Measurements from ENCODE around the gene COL8A1. TPM values are rescaled to one million over a fixed set of nuclear protein-coding genes. Genes with fewer than 3 reads are reported as not detected.

Gene COL8A1
- total RNA-seq, 1 donor from 2014 or later, result 0.09 TPM

DNA sequence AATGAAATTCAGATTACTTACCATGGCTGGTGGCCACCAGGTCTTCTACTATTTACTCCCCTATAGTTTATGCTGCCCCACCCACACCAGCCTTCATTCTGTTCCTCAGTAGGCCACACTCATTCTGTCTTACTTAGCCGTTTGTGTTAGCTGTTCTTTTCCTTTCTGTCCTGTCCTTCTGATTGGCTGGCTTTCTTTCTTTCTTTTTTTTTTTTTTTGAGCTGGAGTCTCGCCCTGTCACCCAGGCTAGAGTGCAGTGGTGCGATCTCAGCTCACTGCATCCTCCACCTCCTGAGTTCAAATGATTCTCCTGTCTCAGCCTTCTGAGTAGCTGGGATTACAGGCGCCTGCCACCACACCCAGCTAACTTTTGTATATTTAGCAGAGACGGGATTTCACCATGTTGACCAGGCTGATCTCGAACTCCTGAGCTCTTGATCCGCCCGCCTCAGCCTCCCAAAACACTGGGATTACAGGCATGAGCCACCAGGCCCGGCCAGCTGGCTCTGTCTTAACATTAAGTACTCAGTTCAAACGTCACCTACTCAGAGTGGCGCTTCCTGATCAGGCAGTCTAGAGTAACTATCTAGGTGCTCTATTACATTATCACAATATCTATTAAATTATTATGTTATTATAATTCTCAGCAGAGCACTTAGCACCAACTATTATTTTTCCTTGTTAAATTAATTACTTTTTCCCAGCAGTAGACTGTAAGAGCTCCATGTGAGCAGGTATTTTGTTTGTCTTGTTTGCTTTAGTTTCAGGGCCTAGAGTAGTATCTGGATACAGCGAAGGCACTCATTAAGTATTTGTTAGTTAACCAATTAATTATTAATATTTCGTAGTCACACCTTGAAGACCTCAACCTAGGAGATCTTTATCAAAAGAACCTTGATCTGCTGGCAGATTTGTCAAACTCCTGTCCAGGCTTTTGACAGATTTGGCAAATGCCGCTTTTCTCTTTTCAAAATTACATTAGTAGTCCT lies 185.6 kb downstream of the COL8A1 start:
- no peak for ATAC-seq (ENCODE audit: low read depth)
- CTCF ChIA-PET, result interaction anchor here (1.0 to 1.7 kb wide), 3 partner anchors 8 to 430 kb away, joined by 3 to 13 read pairs (median 4); no protein-coding TSS in a partner anchor
- intact Hi-C loops (cut with micrococcal nuclease), result no loop called here
- no peaks in the 10 kb centered on the region for H3K9me3 Mint-ChIP-seq
- no peak overlapping the region for H3K4me3 Mint-ChIP-seq
- peaks cover 15% of the 10 kb centered on the region for H3K4me1 Mint-ChIP-seq
- H3K36me3 Mint-ChIP-seq (ENCODE audit: low read depth), result peaks cover 4% of the 10 kb centered on the region
- H3K27me3 Mint-ChIP-seq, result no peaks in the 10 kb centered on the region
- TF ChIP-seq, protein P1, sequence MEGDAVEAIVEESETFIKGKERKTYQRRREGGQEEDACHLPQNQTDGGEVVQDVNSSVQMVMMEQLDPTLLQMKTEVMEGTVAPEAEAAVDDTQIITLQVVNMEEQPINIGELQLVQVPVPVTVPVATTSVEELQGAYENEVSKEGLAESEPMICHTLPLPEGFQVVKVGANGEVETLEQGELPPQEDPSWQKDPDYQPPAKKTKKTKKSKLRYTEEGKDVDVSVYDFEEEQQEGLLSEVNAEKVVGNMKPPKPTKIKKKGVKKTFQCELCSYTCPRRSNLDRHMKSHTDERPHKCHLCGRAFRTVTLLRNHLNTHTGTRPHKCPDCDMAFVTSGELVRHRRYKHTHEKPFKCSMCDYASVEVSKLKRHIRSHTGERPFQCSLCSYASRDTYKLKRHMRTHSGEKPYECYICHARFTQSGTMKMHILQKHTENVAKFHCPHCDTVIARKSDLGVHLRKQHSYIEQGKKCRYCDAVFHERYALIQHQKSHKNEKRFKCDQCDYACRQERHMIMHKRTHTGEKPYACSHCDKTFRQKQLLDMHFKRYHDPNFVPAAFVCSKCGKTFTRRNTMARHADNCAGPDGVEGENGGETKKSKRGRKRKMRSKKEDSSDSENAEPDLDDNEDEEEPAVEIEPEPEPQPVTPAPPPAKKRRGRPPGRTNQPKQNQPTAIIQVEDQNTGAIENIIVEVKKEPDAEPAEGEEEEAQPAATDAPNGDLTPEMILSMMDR (IDR thresholded peaks at IDR 0.05), result no peak
- POLR2A ChIA-PET, result interaction anchor here (0.6 kb wide), 1 partner anchor 579 kb away, joined by 4 read pairs; no protein-coding TSS in a partner anchor
- H3K27ac Mint-ChIP-seq, result no peak overlapping the region
- no peak for DNase-seq

DNA sequence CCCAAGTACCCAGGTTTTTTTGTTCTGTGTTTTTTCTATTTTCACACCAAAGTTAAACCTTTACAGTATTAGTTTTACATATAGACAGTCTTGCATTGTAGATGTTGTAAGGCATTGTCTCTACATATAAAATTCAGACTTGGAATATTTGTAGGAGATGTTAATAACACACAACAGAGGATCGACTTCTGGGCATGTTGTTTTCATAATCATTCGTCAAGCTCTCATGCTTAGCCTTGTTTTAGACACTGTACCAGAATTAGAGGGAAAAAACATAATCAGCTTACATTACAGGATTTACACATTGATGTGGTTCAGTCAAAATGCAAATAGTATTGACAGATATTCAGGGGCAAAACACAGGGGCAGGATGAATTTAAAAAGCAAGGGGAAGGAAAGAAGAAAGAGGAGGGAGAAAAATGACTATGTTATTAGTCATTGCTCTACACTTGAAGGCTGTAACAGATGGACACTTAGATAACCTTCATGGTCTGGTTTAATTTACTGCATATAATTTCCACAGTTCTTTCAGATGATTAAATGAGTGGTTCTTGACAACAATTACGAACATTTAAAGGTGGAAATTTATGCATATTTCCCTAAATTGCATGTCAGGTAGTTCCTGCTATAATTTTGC lies 186.7 kb downstream of the COL8A1 start:
- TF ChIP-seq, protein P1 (IDR thresholded peaks at IDR 0.05), result no peak
- intact Hi-C loops (cut with micrococcal nuclease), result no loop called here
- no peak for ATAC-seq (ENCODE audit: low read depth)
- Mint-ChIP-seq H3K27me3 (no peaks in the 10 kb centered on the region), H3K36me3 (ENCODE audit: low read depth) (peaks cover 4% of the 10 kb centered on the region), H3K4me3 (no peak overlapping the region), H3K4me1 (peaks cover 7% of the 10 kb centered on the region), H3K27ac (no peak overlapping the region), H3K9me3 (no peaks in the 10 kb centered on the region)
- POLR2A ChIA-PET, result no interaction called here
- no peak for DNase-seq
- CTCF ChIA-PET, result no interaction called here

DNA sequence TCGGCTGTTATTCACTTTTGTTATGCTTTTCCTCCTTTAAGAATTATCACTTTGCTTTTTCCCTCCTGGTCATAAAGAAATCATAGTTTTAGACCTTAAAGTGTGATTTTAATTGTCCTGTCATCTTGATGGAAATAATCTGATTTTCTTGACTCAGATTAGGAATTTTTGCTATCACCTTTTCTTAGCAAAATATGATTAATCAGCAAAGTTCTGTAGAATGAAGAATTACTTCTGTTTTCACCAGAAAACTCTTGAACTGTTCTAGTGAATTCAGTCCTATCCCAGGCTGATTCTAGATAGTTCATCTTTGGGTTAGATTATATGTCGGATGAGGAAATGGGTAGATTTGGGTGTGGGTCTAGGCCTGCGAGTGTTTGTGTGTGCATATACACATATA lies 191.4 kb downstream of the COL8A1 start:
- H3K27me3 Mint-ChIP-seq, result no peaks in the 10 kb centered on the region
- intact Hi-C loops (cut with micrococcal nuclease), result loop anchor here (5.0 kb wide), 1 partner anchor 1552 kb away; no protein-coding TSS in a partner anchor
- ChIA-PET CTCF (interaction anchor here (1.7 to 6.4 kb wide), 3 partner anchors 14 to 427 kb away, joined by 4 to 76 read pairs (median 5); no protein-coding TSS in a partner anchor), POLR2A (no interaction called here)
- H3K9me3 Mint-ChIP-seq, result no peaks in the 10 kb centered on the region
- DNase-seq (no peak), ATAC-seq (ENCODE audit: low read depth) (no peak)
- H3K4me1 Mint-ChIP-seq, result no peaks in the 10 kb centered on the region
- no peaks in the 10 kb centered on the region for H3K36me3 Mint-ChIP-seq (ENCODE audit: low read depth)
- no peak overlapping the region for H3K27ac Mint-ChIP-seq
- no peak overlapping the region for H3K4me3 Mint-ChIP-seq
- TF ChIP-seq, protein P1 (IDR thresholded peaks at IDR 0.05), result no peak

DNA sequence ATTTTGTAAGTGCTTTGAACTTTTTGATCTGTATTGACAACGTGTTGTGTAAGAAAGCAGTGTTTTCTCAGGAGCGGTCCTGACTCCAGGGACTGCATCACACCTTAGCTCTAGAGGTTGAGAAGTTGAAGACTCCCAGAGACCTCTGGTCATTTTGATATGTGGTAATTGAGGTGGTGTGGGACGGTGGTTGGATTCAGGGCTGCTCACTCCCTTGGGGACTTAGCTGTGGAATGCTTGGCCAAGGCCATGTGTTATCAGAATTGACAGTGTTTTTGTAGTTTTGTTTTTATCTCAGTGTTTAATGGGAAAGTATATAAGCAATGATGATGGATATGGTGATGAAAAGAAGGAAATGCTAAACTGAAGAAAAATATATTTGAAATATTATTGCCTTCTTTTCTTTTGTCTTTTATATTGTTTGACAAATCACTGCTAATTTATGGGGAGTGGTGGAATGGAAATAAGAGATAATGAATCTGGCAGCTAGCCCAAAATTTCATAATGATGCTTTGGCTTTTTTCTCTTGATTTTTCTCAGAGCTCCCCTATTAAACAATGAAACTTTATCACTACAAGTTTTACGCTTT lies 195.3 kb downstream of the COL8A1 start:
- H3K27ac Mint-ChIP-seq, result no peak overlapping the region

More for the DNA sequence above, 195.3 kb downstream of the COL8A1 start:
- ChIA-PET POLR2A (no interaction called here), CTCF (interaction anchor here (0.7 to 6.4 kb wide), 6 partner anchors 11 to 755 kb away, joined by 3 to 76 read pairs (median 4); partner anchors contain the start of gene TBC1D23)
- H3K4me3 Mint-ChIP-seq, result no peak overlapping the region
- intact Hi-C loops (cut with micrococcal nuclease), result loop anchor here (5.0 kb wide), 1 partner anchor 1549 kb away; no protein-coding TSS in a partner anchor
- TF ChIP-seq, protein P1 (IDR thresholded peaks at IDR 0.05), result no peak
- H3K4me1 Mint-ChIP-seq, result no peaks in the 10 kb centered on the region
- H3K9me3 Mint-ChIP-seq, result no peaks in the 10 kb centered on the region
- no peaks in the 10 kb centered on the region for H3K27me3 Mint-ChIP-seq
- no peak for ATAC-seq (ENCODE audit: low read depth)
- DNase-seq, result no peak
- no peaks in the 10 kb centered on the region for H3K36me3 Mint-ChIP-seq (ENCODE audit: low read depth)

Measured in activated B cell treated with CpG ODN at 0.5 μM for 24 hours (primary cell).